ENCODE results near the gene MSI2. TPM values are rescaled to one million over a fixed set of nuclear protein-coding genes. Genes with fewer than 3 reads are reported as not detected.

Gene MSI2
- total and polyA plus RNA-seq, 2 experiments from 2014 or later, result 15.7 to 76.4 TPM

- no peak for DNase-seq (ENCODE audit: low read depth in 1 of 2, low spot score in 1 of 2)
- no peak overlapping the region for H3K4me3 ChIP-seq
- TF ChIP-seq CTCF (IDR thresholded peaks at IDR 0.05; ENCODE audit: low read depth, low read length), result no peak
- H3K9me3 ChIP-seq (ENCODE audit: low read depth), result no peaks in the 10 kb centered on the region
- H3K36me3 ChIP-seq, result no peaks in the 10 kb centered on the region
- H3K27ac ChIP-seq, result no peak overlapping the region
- H3K4me1 ChIP-seq (ENCODE audit: low read depth), result peaks cover 44% of the 10 kb centered on the region
- no peaks in the 10 kb centered on the region for H3K27me3 ChIP-seq
Measured at GRCh38 chr17:57527221-57528057, 271.1 kb downstream of the MSI2 start.

- H3K27me3 ChIP-seq, result no peaks in the 10 kb centered on the region
- H3K4me1 ChIP-seq (ENCODE audit: low read depth), result peaks cover 40% of the 10 kb centered on the region
- no peak for TF ChIP-seq CTCF (IDR thresholded peaks at IDR 0.05; ENCODE audit: low read depth, low read length)
- no peak overlapping the region for H3K27ac ChIP-seq
- DNase-seq (ENCODE audit: low read depth in 1 of 2, low spot score in 1 of 2), result no peak
- no peaks in the 10 kb centered on the region for H3K36me3 ChIP-seq
- H3K4me3 ChIP-seq, result no peak overlapping the region
- no peaks in the 10 kb centered on the region for H3K9me3 ChIP-seq (ENCODE audit: low read depth)
Measured at GRCh38 chr17:57528058-57528451, 271.7 kb downstream of the MSI2 start.

GRCh38 chr17:57530026-57530425 lies 273.7 kb downstream of the MSI2 start:
- no peak for TF ChIP-seq CTCF (IDR thresholded peaks at IDR 0.05; ENCODE audit: low read depth, low read length)
- H3K9me3 ChIP-seq (ENCODE audit: low read depth), result no peaks in the 10 kb centered on the region
- no peak overlapping the region for H3K4me3 ChIP-seq
- H3K27ac ChIP-seq, result peak overlapping the region; percentile 67
- H3K36me3 ChIP-seq, result no peaks in the 10 kb centered on the region
- H3K27me3 ChIP-seq, result no peaks in the 10 kb centered on the region
- no peak for DNase-seq (ENCODE audit: low read depth in 1 of 2, low spot score in 1 of 2)
- peaks cover 37% of the 10 kb centered on the region for H3K4me1 ChIP-seq (ENCODE audit: low read depth)

- no peaks in the 10 kb centered on the region for H3K27me3 ChIP-seq
- peak in 1 of 2 donors; percentile 62 for DNase-seq (ENCODE audit: low read depth in 1 of 2, low spot score in 1 of 2)
- no peaks in the 10 kb centered on the region for H3K36me3 ChIP-seq
- H3K4me3 ChIP-seq, result no peak overlapping the region
- H3K4me1 ChIP-seq (ENCODE audit: low read depth), result peaks cover 41% of the 10 kb centered on the region
- H3K9me3 ChIP-seq (ENCODE audit: low read depth), result no peaks in the 10 kb centered on the region
- H3K27ac ChIP-seq, result peak overlapping the region; percentile 67
- TF ChIP-seq CTCF (IDR thresholded peaks at IDR 0.05; ENCODE audit: low read depth, low read length), result no peak
Measured at GRCh38 chr17:57530508-57530907, 274.2 kb downstream of the MSI2 start.

GRCh38 chr17:57531078-57531477 lies 274.8 kb downstream of the MSI2 start:
- TF ChIP-seq CTCF (IDR thresholded peaks at IDR 0.05; ENCODE audit: low read depth, low read length), result no peak
- no peak for DNase-seq (ENCODE audit: low read depth in 1 of 2, low spot score in 1 of 2)
- no peaks in the 10 kb centered on the region for H3K27me3 ChIP-seq
- no peaks in the 10 kb centered on the region for H3K9me3 ChIP-seq (ENCODE audit: low read depth)
- no peaks in the 10 kb centered on the region for H3K36me3 ChIP-seq
- H3K27ac ChIP-seq, result peak overlapping the region; percentile 67
- H3K4me3 ChIP-seq, result no peak overlapping the region
- peaks cover 44% of the 10 kb centered on the region for H3K4me1 ChIP-seq (ENCODE audit: low read depth)
